HG03460 (cell line): ENCODE measurements around the gene ARNT2.

Experiments used
- ATAC-seq: cut with Tn5 transposase; IDR thresholded peaks from one replicate; pipeline ENCODE4 v1.9.1; 2021; ENCODE audit not compliant: unreplicated experiment

ARNT2 gene

GRCh38 chr15:80405970-80406369 is 1.8 kb downstream of the ARNT2 start:
- ATAC-seq = no peak

- ATAC-seq = no peak
Observed at GRCh38 chr15:80411788-80412288, 7.7 kb downstream of the ARNT2 start.

- ATAC-seq = no peak
Observed at GRCh38 chr15:80414546-80415357, 10.6 kb downstream of the ARNT2 start.

- no peak for ATAC-seq
Observed at GRCh38 chr15:80415358-80415670, 11.1 kb downstream of the ARNT2 start.

- no peak for ATAC-seq
Observed at GRCh38 chr15:80416702-80417101, 12.5 kb downstream of the ARNT2 start.

- no peak for ATAC-seq
Observed at GRCh38 chr15:80418892-80419537, 14.8 kb downstream of the ARNT2 start.

GRCh38 chr15:80419546-80419945 is 15.4 kb downstream of the ARNT2 start:
- no peak for ATAC-seq

- no peak for ATAC-seq
Observed at GRCh38 chr15:80420658-80421057, 16.5 kb downstream of the ARNT2 start.

GRCh38 chr15:80423215-80423614 is 19.0 kb downstream of the ARNT2 start:
- no peak for ATAC-seq

GRCh38 chr15:80424381-80424780 is 20.2 kb downstream of the ARNT2 start:
- no peak for ATAC-seq

GRCh38 chr15:80426316-80426715 is 22.1 kb downstream of the ARNT2 start:
- no peak for ATAC-seq

- no peak for ATAC-seq
Observed at GRCh38 chr15:80429964-80430363, 25.8 kb downstream of the ARNT2 start.

GRCh38 chr15:80431635-80432344 is 27.6 kb downstream of the ARNT2 start:
- no peak for ATAC-seq

- ATAC-seq = no peak
Observed at GRCh38 chr15:80432345-80432702, 28.1 kb downstream of the ARNT2 start.

- ATAC-seq = no peak
Observed at GRCh38 chr15:80433836-80434235, 29.7 kb downstream of the ARNT2 start.

GRCh38 chr15:80434926-80435720 is 30.9 kb downstream of the ARNT2 start:
- ATAC-seq = no peak

- no peak for ATAC-seq
Observed at GRCh38 chr15:80436511-80437307, 32.5 kb downstream of the ARNT2 start.

- no peak for ATAC-seq
Observed at GRCh38 chr15:80437334-80437891, 33.2 kb downstream of the ARNT2 start.

- ATAC-seq = no peak
Observed at GRCh38 chr15:80439140-80439539, 35.0 kb downstream of the ARNT2 start.

GRCh38 chr15:80440024-80440423 is 35.8 kb downstream of the ARNT2 start:
- no peak for ATAC-seq
